ENCODE data around the gene TRAF3. TPM values are rescaled to one million over a fixed set of nuclear protein-coding genes. Genes with fewer than 3 reads are reported as not detected.

Gene TRAF3
- total RNA-seq, 1 experiment from 2014 or later = 25.3 TPM

GRCh38 chr14:102932484-102933248 is 155.4 kb downstream of the TRAF3 start:
- Mint-ChIP-seq H3K36me3 (ENCODE audit: insufficient read depth, unreplicated experiment) (peaks cover 38% of the 10 kb centered on the region), H3K4me1 (ENCODE audit: insufficient read depth, unreplicated experiment) (peaks cover 6% of the 10 kb centered on the region), H3K9me3 (ENCODE audit: unreplicated experiment) (no peaks in the 10 kb centered on the region), H3K4me3 (ENCODE audit: unreplicated experiment) (no peak overlapping the region), H3K27me3 (ENCODE audit: insufficient read depth, unreplicated experiment) (no peaks in the 10 kb centered on the region), H3K27ac (ENCODE audit: low read depth, unreplicated experiment) (no peak overlapping the region)
- CTCF ChIA-PET = interaction anchor here (0.6 kb wide), 1 partner anchor 1972 kb away, joined by 4 read pairs; no protein-coding TSS in a partner anchor
- no peak for DNase-seq (ENCODE audit: unreplicated experiment)
- TF ChIP-seq CTCF (IDR thresholded peaks at IDR 0.05; ENCODE audit: unreplicated experiment) = no peak
- BruUV-seq (replicated peaks) = no TSS peak
- intact Hi-C loops (cut with micrococcal nuclease) = no loop called here
- POLR2A ChIA-PET = no interaction called here

GRCh38 chr14:102933618-102934231 is 156.5 kb downstream of the TRAF3 start:
- peaks cover 48% of the 10 kb centered on the region for H3K36me3 Mint-ChIP-seq (ENCODE audit: insufficient read depth, unreplicated experiment)
- TF ChIP-seq CTCF (IDR thresholded peaks at IDR 0.05; ENCODE audit: unreplicated experiment) = no peak
- DNase-seq (ENCODE audit: unreplicated experiment) = no peak
- H3K4me3 Mint-ChIP-seq (ENCODE audit: unreplicated experiment) = no peak overlapping the region
- no TSS peak for BruUV-seq (replicated peaks)
- intact Hi-C loops (cut with micrococcal nuclease) = no loop called here
- no peak overlapping the region for H3K27ac Mint-ChIP-seq (ENCODE audit: low read depth, unreplicated experiment)
- H3K27me3 Mint-ChIP-seq (ENCODE audit: insufficient read depth, unreplicated experiment) = no peaks in the 10 kb centered on the region
- peaks cover 6% of the 10 kb centered on the region for H3K4me1 Mint-ChIP-seq (ENCODE audit: insufficient read depth, unreplicated experiment)
- no peaks in the 10 kb centered on the region for H3K9me3 Mint-ChIP-seq (ENCODE audit: unreplicated experiment)
- ChIA-PET CTCF (no interaction called here), POLR2A (no interaction called here)

GRCh38 chr14:102935756-102936155 is 158.5 kb downstream of the TRAF3 start:
- no peak for DNase-seq (ENCODE audit: unreplicated experiment)
- H3K9me3 Mint-ChIP-seq (ENCODE audit: unreplicated experiment) = no peaks in the 10 kb centered on the region
- BruUV-seq (replicated peaks) = no TSS peak
- peaks cover 64% of the 10 kb centered on the region for H3K36me3 Mint-ChIP-seq (ENCODE audit: insufficient read depth, unreplicated experiment)
- H3K4me3 Mint-ChIP-seq (ENCODE audit: unreplicated experiment) = no peak overlapping the region
- no peak for TF ChIP-seq CTCF (IDR thresholded peaks at IDR 0.05; ENCODE audit: unreplicated experiment)
- H3K27ac Mint-ChIP-seq (ENCODE audit: low read depth, unreplicated experiment) = no peak overlapping the region
- ChIA-PET POLR2A (no interaction called here), CTCF (interaction anchor here (1.2 kb wide), 1 partner anchor 169 kb away, joined by 3 read pairs; no protein-coding TSS in a partner anchor)
- H3K27me3 Mint-ChIP-seq (ENCODE audit: insufficient read depth, unreplicated experiment) = no peaks in the 10 kb centered on the region
- H3K4me1 Mint-ChIP-seq (ENCODE audit: insufficient read depth, unreplicated experiment) = peaks cover 12% of the 10 kb centered on the region
- intact Hi-C loops (cut with micrococcal nuclease) = no loop called here

GRCh38 chr14:102937331-102938175 is 160.3 kb downstream of the TRAF3 start:
- H3K27me3 Mint-ChIP-seq (ENCODE audit: insufficient read depth, unreplicated experiment) = no peaks in the 10 kb centered on the region
- no peak overlapping the region for H3K4me3 Mint-ChIP-seq (ENCODE audit: unreplicated experiment)
- H3K4me1 Mint-ChIP-seq (ENCODE audit: insufficient read depth, unreplicated experiment) = peaks cover 15% of the 10 kb centered on the region
- TF ChIP-seq CTCF (IDR thresholded peaks at IDR 0.05; ENCODE audit: unreplicated experiment) = no peak
- peaks cover 75% of the 10 kb centered on the region for H3K36me3 Mint-ChIP-seq (ENCODE audit: insufficient read depth, unreplicated experiment)
- no peak overlapping the region for H3K27ac Mint-ChIP-seq (ENCODE audit: low read depth, unreplicated experiment)
- DNase-seq (ENCODE audit: unreplicated experiment) = no peak
- ChIA-PET CTCF (interaction anchor here (0.6 kb wide), 1 partner anchor 634 kb away, joined by 3 read pairs; no protein-coding TSS in a partner anchor), POLR2A (interaction anchor here (0.6 to 0.9 kb wide), 2 partner anchors 8 to 184 kb away, joined by 3 to 4 read pairs; no protein-coding TSS in a partner anchor)
- H3K9me3 Mint-ChIP-seq (ENCODE audit: unreplicated experiment) = no peaks in the 10 kb centered on the region
- intact Hi-C loops (cut with micrococcal nuclease) = no loop called here
- BruUV-seq (replicated peaks) = no TSS peak
